ENCODE data around the gene ABI2. TPM values are rescaled to one million over a fixed set of nuclear protein-coding genes. Genes with fewer than 3 reads are reported as not detected.

ABI2 gene
- total and polyA plus RNA-seq, 4 experiments from 2014 or later, result 19.7 to 39.1 (median 26.3) TPM

- H3K4me3 Mint-ChIP-seq, result no peak overlapping the region
- Histone ChIP-seq H3K4me3 (ENCODE audit: low read length in 2 of 2) (no peak overlapping the region), H3K27ac (ENCODE audit: low read depth, low read length) (no peak overlapping the region), H3K4me1 (ENCODE audit: insufficient read depth, low read length) (no peaks in the 10 kb centered on the region), H3K9me3 (ENCODE audit: control insufficient read depth in 1 of 2, low read length in 2 of 2) (no peaks in the 10 kb centered on the region), H3K27me3 (ENCODE audit: insufficient read depth, low read length) (no peaks in the 10 kb centered on the region), H3K36me3 (ENCODE audit: insufficient read depth, low read length) (no peaks in the 10 kb centered on the region)
- ChIA-PET CTCF (ENCODE audit: partially characterized antibody) (interaction anchor here (0.8 to 1.0 kb wide), 3 partner anchors 15 to 17 kb away, joined by 3 read pairs; no protein-coding TSS in a partner anchor), POLR2A (ENCODE audit: partially characterized antibody) (no interaction called here)
- no peaks in the 10 kb centered on the region for H3K36me3 Mint-ChIP-seq
- H3K27ac Mint-ChIP-seq, result no peak overlapping the region
- H3K9me3 Mint-ChIP-seq, result no peaks in the 10 kb centered on the region
- DNase-seq, result no peak
- intact Hi-C loops (cut with micrococcal nuclease), result no loop called here
- H3K27me3 Mint-ChIP-seq, result no peaks in the 10 kb centered on the region
- no peaks in the 10 kb centered on the region for H3K4me1 Mint-ChIP-seq
Observed at GRCh38 chr2:203469546-203469945, 141.4 kb downstream of the ABI2 start.

GRCh38 chr2:203470371-203470770, 142.2 kb downstream of the ABI2 start:
- ChIA-PET CTCF (ENCODE audit: partially characterized antibody) (interaction anchor here (1.3 kb wide), 1 partner anchor 14 kb away, joined by 4 read pairs; no protein-coding TSS in a partner anchor), POLR2A (ENCODE audit: partially characterized antibody) (no interaction called here)
- Mint-ChIP-seq H3K4me1 (no peaks in the 10 kb centered on the region), H3K4me3 (no peak overlapping the region), H3K27me3 (no peaks in the 10 kb centered on the region), H3K27ac (no peak overlapping the region), H3K9me3 (no peaks in the 10 kb centered on the region), H3K36me3 (no peaks in the 10 kb centered on the region)
- Histone ChIP-seq H3K27ac (ENCODE audit: low read depth, low read length) (no peak overlapping the region), H3K4me3 (ENCODE audit: low read length in 2 of 2) (no peak overlapping the region), H3K36me3 (ENCODE audit: insufficient read depth, low read length) (no peaks in the 10 kb centered on the region), H3K4me1 (ENCODE audit: insufficient read depth, low read length) (no peaks in the 10 kb centered on the region), H3K27me3 (ENCODE audit: insufficient read depth, low read length) (no peaks in the 10 kb centered on the region), H3K9me3 (ENCODE audit: control insufficient read depth in 1 of 2, low read length in 2 of 2) (no peaks in the 10 kb centered on the region)
- DNase-seq, result no peak
- intact Hi-C loops (cut with micrococcal nuclease), result no loop called here

GRCh38 chr2:203471323-203471722, 143.1 kb downstream of the ABI2 start:
- Histone ChIP-seq H3K27ac (ENCODE audit: low read depth, low read length) (no peak overlapping the region), H3K4me3 (ENCODE audit: low read length in 2 of 2) (no peak overlapping the region), H3K9me3 (ENCODE audit: control insufficient read depth in 1 of 2, low read length in 2 of 2) (no peaks in the 10 kb centered on the region), H3K4me1 (ENCODE audit: insufficient read depth, low read length) (no peaks in the 10 kb centered on the region), H3K36me3 (ENCODE audit: insufficient read depth, low read length) (no peaks in the 10 kb centered on the region), H3K27me3 (ENCODE audit: insufficient read depth, low read length) (no peaks in the 10 kb centered on the region)
- no peaks in the 10 kb centered on the region for H3K27me3 Mint-ChIP-seq
- CTCF ChIA-PET (ENCODE audit: partially characterized antibody), result interaction anchor here (1.3 to 1.9 kb wide), 2 partner anchors 8 to 13 kb away, joined by 4 read pairs; no protein-coding TSS in a partner anchor
- intact Hi-C loops (cut with micrococcal nuclease), result no loop called here
- H3K4me3 Mint-ChIP-seq, result no peak overlapping the region
- no peaks in the 10 kb centered on the region for H3K4me1 Mint-ChIP-seq
- no peak for DNase-seq
- no peak overlapping the region for H3K27ac Mint-ChIP-seq
- POLR2A ChIA-PET (ENCODE audit: partially characterized antibody), result no interaction called here
- no peaks in the 10 kb centered on the region for H3K9me3 Mint-ChIP-seq
- H3K36me3 Mint-ChIP-seq, result no peaks in the 10 kb centered on the region

- POLR2A ChIA-PET (ENCODE audit: partially characterized antibody), result no interaction called here
- H3K4me1 Mint-ChIP-seq, result no peaks in the 10 kb centered on the region
- no peaks in the 10 kb centered on the region for H3K9me3 Mint-ChIP-seq
- H3K27ac Mint-ChIP-seq, result peak overlapping the region in 1 of 7 donors; percentile 0
- no peak overlapping the region for H3K4me3 Mint-ChIP-seq
- DNase-seq, result no peak
- CTCF ChIA-PET (ENCODE audit: partially characterized antibody), result interaction anchor here (0.7 to 1.8 kb wide), 2 partner anchors 339 to 381 kb away, joined by 3 to 4 read pairs; no protein-coding TSS in a partner anchor
- no peak overlapping the region for H3K4me3 ChIP-seq (ENCODE audit: low read length in 2 of 2)
- no peaks in the 10 kb centered on the region for H3K36me3 ChIP-seq (ENCODE audit: insufficient read depth, low read length)
- no peaks in the 10 kb centered on the region for H3K36me3 Mint-ChIP-seq
- intact Hi-C loops (cut with micrococcal nuclease), result no loop called here
- no peaks in the 10 kb centered on the region for H3K27me3 Mint-ChIP-seq
- no peaks in the 10 kb centered on the region for H3K4me1 ChIP-seq (ENCODE audit: insufficient read depth, low read length)
- no peaks in the 10 kb centered on the region for H3K9me3 ChIP-seq (ENCODE audit: control insufficient read depth in 1 of 2, low read length in 2 of 2)
- H3K27me3 ChIP-seq (ENCODE audit: insufficient read depth, low read length), result no peaks in the 10 kb centered on the region
- H3K27ac ChIP-seq (ENCODE audit: low read depth, low read length), result no peak overlapping the region
Observed at GRCh38 chr2:203476881-203477280, 148.7 kb downstream of the ABI2 start.

- peaks cover 7% of the 10 kb centered on the region for H3K4me1 ChIP-seq (ENCODE audit: insufficient read depth, low read length)
- intact Hi-C loops (cut with micrococcal nuclease), result no loop called here
- Mint-ChIP-seq H3K36me3 (no peaks in the 10 kb centered on the region), H3K27me3 (no peaks in the 10 kb centered on the region), H3K4me1 (peaks cover 4 to 6% (median 5%) of the 10 kb centered on the region in 4 donors), H3K27ac (no peak overlapping the region), H3K4me3 (no peak overlapping the region), H3K9me3 (no peaks in the 10 kb centered on the region)
- H3K36me3 ChIP-seq (ENCODE audit: insufficient read depth, low read length), result no peaks in the 10 kb centered on the region
- CTCF ChIA-PET (ENCODE audit: partially characterized antibody), result interaction anchor here (0.8 to 2.6 kb wide), 5 partner anchors 13 to 429 kb away, joined by 3 to 18 read pairs (median 4); no protein-coding TSS in a partner anchor
- H3K4me3 ChIP-seq (ENCODE audit: low read length in 2 of 2), result no peak overlapping the region
- no peaks in the 10 kb centered on the region for H3K27me3 ChIP-seq (ENCODE audit: insufficient read depth, low read length)
- POLR2A ChIA-PET (ENCODE audit: partially characterized antibody), result interaction anchor here (0.7 to 1.6 kb wide), 3 partner anchors 302 to 334 kb away, joined by 3 read pairs; no protein-coding TSS in a partner anchor
- no peaks in the 10 kb centered on the region for H3K9me3 ChIP-seq (ENCODE audit: control insufficient read depth in 1 of 2, low read length in 2 of 2)
- H3K27ac ChIP-seq (ENCODE audit: low read depth, low read length), result no peak overlapping the region
- DNase-seq, result no peak
Observed at GRCh38 chr2:203480623-203481022, 152.4 kb downstream of the ABI2 start.

- DNase-seq, result peak; percentile 52 to 62 (median 55)
- Histone ChIP-seq H3K9me3 (ENCODE audit: control insufficient read depth in 1 of 2, low read length in 2 of 2) (no peaks in the 10 kb centered on the region), H3K4me1 (ENCODE audit: insufficient read depth, low read length) (peaks cover 7% of the 10 kb centered on the region), H3K4me3 (ENCODE audit: low read length in 2 of 2) (no peak overlapping the region), H3K36me3 (ENCODE audit: insufficient read depth, low read length) (no peaks in the 10 kb centered on the region), H3K27ac (ENCODE audit: low read depth, low read length) (no peak overlapping the region), H3K27me3 (ENCODE audit: insufficient read depth, low read length) (no peaks in the 10 kb centered on the region)
- H3K4me3 Mint-ChIP-seq, result no peak overlapping the region
- no peaks in the 10 kb centered on the region for H3K9me3 Mint-ChIP-seq
- peak overlapping the region in 4 of 7 donors; percentile 20 to 84 (median 48) for H3K27ac Mint-ChIP-seq
- H3K36me3 Mint-ChIP-seq, result no peaks in the 10 kb centered on the region
- no peaks in the 10 kb centered on the region for H3K27me3 Mint-ChIP-seq
- ChIA-PET POLR2A (ENCODE audit: partially characterized antibody) (interaction anchor here (0.8 to 1.9 kb wide), 8 partner anchors 235 to 425 kb away, joined by 3 to 12 read pairs (median 3); no protein-coding TSS in a partner anchor), CTCF (ENCODE audit: partially characterized antibody) (interaction anchor here (0.7 to 2.0 kb wide), 30 partner anchors 9 to 450 kb away, joined by 3 to 118 read pairs (median 4); partner anchors contain the start of gene CD28)
- intact Hi-C loops (cut with micrococcal nuclease), result loop anchor here (1.0 kb wide), 7 partner anchors 167 to 425 kb away; partner anchors contain the start of gene CD28
- peaks cover 4 to 6% (median 5%) of the 10 kb centered on the region in 4 donors for H3K4me1 Mint-ChIP-seq
Observed at GRCh38 chr2:203484266-203485112, 156.3 kb downstream of the ABI2 start.

GRCh38 chr2:203489531-203489930, 161.3 kb downstream of the ABI2 start:
- H3K27ac ChIP-seq (ENCODE audit: low read depth, low read length), result no peak overlapping the region
- H3K4me3 ChIP-seq (ENCODE audit: low read length in 2 of 2), result no peak overlapping the region
- H3K4me1 ChIP-seq (ENCODE audit: insufficient read depth, low read length), result peaks cover 3% of the 10 kb centered on the region
- Mint-ChIP-seq H3K4me1 (peaks cover 0 to 13% (median 1%) of the 10 kb centered on the region in 4 donors), H3K27me3 (no peaks in the 10 kb centered on the region), H3K27ac (no peak overlapping the region), H3K9me3 (no peaks in the 10 kb centered on the region), H3K36me3 (no peaks in the 10 kb centered on the region), H3K4me3 (no peak overlapping the region)
- no peak for DNase-seq
- intact Hi-C loops (cut with micrococcal nuclease), result no loop called here
- CTCF ChIA-PET (ENCODE audit: partially characterized antibody), result interaction anchor here (7.8 kb wide), 1 partner anchor 326 kb away, joined by 93 read pairs; no protein-coding TSS in a partner anchor
- no peaks in the 10 kb centered on the region for H3K27me3 ChIP-seq (ENCODE audit: insufficient read depth, low read length)
- no peaks in the 10 kb centered on the region for H3K36me3 ChIP-seq (ENCODE audit: insufficient read depth, low read length)
- no peaks in the 10 kb centered on the region for H3K9me3 ChIP-seq (ENCODE audit: control insufficient read depth in 1 of 2, low read length in 2 of 2)
- POLR2A ChIA-PET (ENCODE audit: partially characterized antibody), result no interaction called here

Measured in CD4-positive, alpha-beta memory T cell (primary cell).